ENCODE measurements around the gene CORO1C. TPM values are rescaled to one million over a fixed set of nuclear protein-coding genes. Genes with fewer than 3 reads are reported as not detected.

CORO1C gene
- total and polyA plus RNA-seq, 2 experiments from 2014 or later: 170 to 403 TPM

DNA sequence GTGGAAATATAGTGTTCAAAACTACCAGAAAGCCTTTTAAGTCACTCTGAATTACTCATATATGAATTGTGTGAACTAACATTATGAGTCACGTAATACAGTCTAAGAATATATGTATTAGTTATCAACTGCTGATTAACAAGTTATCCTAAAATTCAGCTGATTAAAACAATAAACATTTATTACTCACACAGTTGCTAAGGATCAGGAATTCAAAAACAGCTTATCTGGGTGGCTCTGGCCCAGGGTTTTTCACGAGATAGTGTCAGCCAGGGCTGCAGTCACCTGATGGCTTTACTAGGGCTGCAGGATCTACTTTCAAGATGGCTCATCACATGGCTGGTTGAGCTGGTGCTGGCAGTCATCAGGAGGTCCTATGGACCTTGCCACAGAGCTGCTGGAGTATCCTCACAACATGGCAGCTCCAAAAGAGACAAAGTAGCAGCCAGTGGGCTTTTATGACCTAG, 36.5 kb downstream of the CORO1C start:
- H3K9me3 ChIP-seq (ENCODE audit: low read depth): no peaks in the 10 kb centered on the region
- peak; percentile 51 for DNase-seq
- H3K36me3 ChIP-seq (ENCODE audit: low read depth): peaks cover 49% of the 10 kb centered on the region
- peak overlapping the region; percentile 85 for H3K9ac ChIP-seq
- TF ChIP-seq EZH2phosphoT487 (IDR thresholded peaks at IDR 0.05; ENCODE audit: insufficient read depth, low read depth): no peak
- no peak for TF ChIP-seq EZH2 (IDR thresholded peaks at IDR 0.05; ENCODE audit: insufficient read depth, poor library complexity, severe bottlenecking)
- no peak overlapping the region for H3K4me3 ChIP-seq
- H3K4me1 ChIP-seq (ENCODE audit: insufficient read depth): peaks cover 85% of the 10 kb centered on the region
- H3K9me2 ChIP-seq (ENCODE audit: insufficient read depth): no peaks in the 10 kb centered on the region
- no peaks in the 10 kb centered on the region for H3K27me3 ChIP-seq (replicated peaks; ENCODE audit: insufficient read depth)
- peaks cover 90% of the 10 kb centered on the region for H3F3A ChIP-seq (ENCODE audit: insufficient read depth)
- no peak overlapping the region for H3K4me2 ChIP-seq (ENCODE audit: unreplicated experiment)
- peaks cover 92% of the 10 kb centered on the region for H3K79me2 ChIP-seq (ENCODE audit: insufficient read depth)
- no peaks in the 10 kb centered on the region for H4K20me1 ChIP-seq (ENCODE audit: insufficient read depth)
- WGBS, 2 experiments (ENCODE audit: low coverage in 1 of 2, low lambda C conversion rate in 2 of 2, missing lambda C conversion rate in 2 of 2): 7 to 13% methylated on average over 2 of the region's 2 CpGs
- H3K27ac ChIP-seq: peak overlapping the region; percentile 99
- in situ Hi-C loops (cut with MboI): no loop called here
- H2AFZ ChIP-seq: no peak overlapping the region

GRCh38 chr12:108693751-108694150, 37.6 kb downstream of the CORO1C start:
- H3K4me1 ChIP-seq (ENCODE audit: insufficient read depth): peaks cover 85% of the 10 kb centered on the region
- H3K4me2 ChIP-seq (ENCODE audit: unreplicated experiment): no peak overlapping the region
- H3F3A ChIP-seq (ENCODE audit: insufficient read depth): peaks cover 90% of the 10 kb centered on the region
- no peaks in the 10 kb centered on the region for H3K9me3 ChIP-seq (ENCODE audit: low read depth)
- no peak for DNase-seq
- H3K9ac ChIP-seq: no peak overlapping the region
- TF ChIP-seq EZH2phosphoT487 (IDR thresholded peaks at IDR 0.05; ENCODE audit: insufficient read depth, low read depth) (no peak), EZH2 (IDR thresholded peaks at IDR 0.05; ENCODE audit: insufficient read depth, poor library complexity, severe bottlenecking) (no peak)
- in situ Hi-C loops (cut with MboI): no loop called here
- peaks cover 38% of the 10 kb centered on the region for H3K36me3 ChIP-seq (ENCODE audit: low read depth)
- no peaks in the 10 kb centered on the region for H4K20me1 ChIP-seq (ENCODE audit: insufficient read depth)
- H3K4me3 ChIP-seq: no peak overlapping the region
- H3K79me2 ChIP-seq (ENCODE audit: insufficient read depth): peaks cover 92% of the 10 kb centered on the region
- no peaks in the 10 kb centered on the region for H3K27me3 ChIP-seq (replicated peaks; ENCODE audit: insufficient read depth)
- WGBS, 2 experiments (ENCODE audit: low coverage in 1 of 2, low lambda C conversion rate in 2 of 2, missing lambda C conversion rate in 2 of 2): 96 to 99% methylated on average over 6 of the region's 6 CpGs
- peak overlapping the region; percentile 99 for H3K27ac ChIP-seq
- no peak overlapping the region for H2AFZ ChIP-seq
- no peaks in the 10 kb centered on the region for H3K9me2 ChIP-seq (ENCODE audit: insufficient read depth)

DNA sequence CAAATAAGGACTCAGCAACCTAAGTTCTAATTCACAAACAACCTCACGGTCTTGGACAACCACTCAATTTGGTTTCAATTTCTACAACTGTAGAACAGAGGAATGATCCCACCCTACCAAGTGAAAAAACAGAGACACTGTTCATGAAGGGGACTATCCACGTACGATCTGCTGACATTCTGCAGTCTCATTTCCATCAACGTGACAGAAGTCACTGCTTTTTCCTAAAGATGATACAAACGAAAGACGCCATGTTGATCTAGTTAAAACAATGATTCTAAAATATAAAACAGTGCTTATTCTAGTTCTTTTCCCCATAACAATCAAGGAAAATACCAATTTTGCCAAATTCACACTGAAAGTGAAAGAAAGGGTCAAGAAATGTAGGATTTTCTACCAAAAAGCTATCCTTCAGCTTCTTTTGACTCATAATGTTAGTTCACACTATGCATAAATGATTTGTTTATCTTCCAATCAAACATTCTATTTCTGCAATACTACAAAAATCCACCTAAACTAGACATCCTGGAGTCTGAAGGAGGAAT, 38.1 kb downstream of the CORO1C start:
- H3K79me2 ChIP-seq (ENCODE audit: insufficient read depth): peaks cover 92% of the 10 kb centered on the region
- peaks cover 88% of the 10 kb centered on the region for H3K4me1 ChIP-seq (ENCODE audit: insufficient read depth)
- H3K9me3 ChIP-seq (ENCODE audit: low read depth): no peaks in the 10 kb centered on the region
- TF ChIP-seq EZH2phosphoT487 (IDR thresholded peaks at IDR 0.05; ENCODE audit: insufficient read depth, low read depth): no peak
- no peak for TF ChIP-seq EZH2 (IDR thresholded peaks at IDR 0.05; ENCODE audit: insufficient read depth, poor library complexity, severe bottlenecking)
- no peak for DNase-seq
- no peak overlapping the region for H2AFZ ChIP-seq
- peaks cover 33% of the 10 kb centered on the region for H3K36me3 ChIP-seq (ENCODE audit: low read depth)
- no peaks in the 10 kb centered on the region for H3K27me3 ChIP-seq (replicated peaks; ENCODE audit: insufficient read depth)
- peak overlapping the region; percentile 6; the same call in 1 of the 2 replicates for H3K9ac ChIP-seq
- peaks cover 92% of the 10 kb centered on the region for H3F3A ChIP-seq (ENCODE audit: insufficient read depth)
- 88 to 91% methylated on average over 6 of the region's 6 CpGs for WGBS, 2 experiments (ENCODE audit: low coverage in 1 of 2, low lambda C conversion rate in 2 of 2, missing lambda C conversion rate in 2 of 2)
- H3K27ac ChIP-seq: peak overlapping the region; percentile 99
- no peak overlapping the region for H3K4me3 ChIP-seq
- H3K4me2 ChIP-seq (ENCODE audit: unreplicated experiment): no peak overlapping the region
- in situ Hi-C loops (cut with MboI): no loop called here
- H4K20me1 ChIP-seq (ENCODE audit: insufficient read depth): no peaks in the 10 kb centered on the region
- H3K9me2 ChIP-seq (ENCODE audit: insufficient read depth): no peaks in the 10 kb centered on the region

GRCh38 chr12:108691998-108692808, 39.1 kb downstream of the CORO1C start:
- peaks cover 86% of the 10 kb centered on the region for H3K4me1 ChIP-seq (ENCODE audit: insufficient read depth)
- DNase-seq: peak; percentile 51
- no peaks in the 10 kb centered on the region for H3K9me3 ChIP-seq (ENCODE audit: low read depth)
- H3K9me2 ChIP-seq (ENCODE audit: insufficient read depth): no peaks in the 10 kb centered on the region
- peak overlapping the region; percentile 99 for H3K27ac ChIP-seq
- H3K79me2 ChIP-seq (ENCODE audit: insufficient read depth): peaks cover 92% of the 10 kb centered on the region
- in situ Hi-C loops (cut with MboI): no loop called here
- peaks cover 87% of the 10 kb centered on the region for H3F3A ChIP-seq (ENCODE audit: insufficient read depth)
- no peaks in the 10 kb centered on the region for H4K20me1 ChIP-seq (ENCODE audit: insufficient read depth)
- peak overlapping the region; percentile 70 for H3K9ac ChIP-seq
- 19 to 24% methylated on average over 9 of the region's 9 CpGs for WGBS, 2 experiments (ENCODE audit: low coverage in 1 of 2, low lambda C conversion rate in 2 of 2, missing lambda C conversion rate in 2 of 2)
- TF ChIP-seq EZH2phosphoT487 (IDR thresholded peaks at IDR 0.05; ENCODE audit: insufficient read depth, low read depth) (no peak), EZH2 (IDR thresholded peaks at IDR 0.05; ENCODE audit: insufficient read depth, poor library complexity, severe bottlenecking) (no peak)
- H3K36me3 ChIP-seq (ENCODE audit: low read depth): peaks cover 22% of the 10 kb centered on the region
- no peaks in the 10 kb centered on the region for H3K27me3 ChIP-seq (replicated peaks; ENCODE audit: insufficient read depth)
- H3K4me2 ChIP-seq (ENCODE audit: unreplicated experiment): peak overlapping the region; percentile 31
- H2AFZ ChIP-seq: no peak overlapping the region
- H3K4me3 ChIP-seq: 0 out of 2 replicates have a peak overlapping the region, but pooled peaks have one; percentile 14
